Measurements from ENCODE around the gene CASP10. TPM values are rescaled to one million over a fixed set of nuclear protein-coding genes. Genes with fewer than 3 reads are reported as not detected.

The CASP10 gene
- total and polyA plus RNA-seq, 2 of the 8 experiments (the other 6 are each of a cell fraction or from before 2014, with no cell fraction given), result 2.3 to 4.0 TPM

GRCh38 chr2:201255408-201256033 is 72.6 kb downstream of the CASP10 start (continued):
- TF ChIP-seq, protein P1, sequence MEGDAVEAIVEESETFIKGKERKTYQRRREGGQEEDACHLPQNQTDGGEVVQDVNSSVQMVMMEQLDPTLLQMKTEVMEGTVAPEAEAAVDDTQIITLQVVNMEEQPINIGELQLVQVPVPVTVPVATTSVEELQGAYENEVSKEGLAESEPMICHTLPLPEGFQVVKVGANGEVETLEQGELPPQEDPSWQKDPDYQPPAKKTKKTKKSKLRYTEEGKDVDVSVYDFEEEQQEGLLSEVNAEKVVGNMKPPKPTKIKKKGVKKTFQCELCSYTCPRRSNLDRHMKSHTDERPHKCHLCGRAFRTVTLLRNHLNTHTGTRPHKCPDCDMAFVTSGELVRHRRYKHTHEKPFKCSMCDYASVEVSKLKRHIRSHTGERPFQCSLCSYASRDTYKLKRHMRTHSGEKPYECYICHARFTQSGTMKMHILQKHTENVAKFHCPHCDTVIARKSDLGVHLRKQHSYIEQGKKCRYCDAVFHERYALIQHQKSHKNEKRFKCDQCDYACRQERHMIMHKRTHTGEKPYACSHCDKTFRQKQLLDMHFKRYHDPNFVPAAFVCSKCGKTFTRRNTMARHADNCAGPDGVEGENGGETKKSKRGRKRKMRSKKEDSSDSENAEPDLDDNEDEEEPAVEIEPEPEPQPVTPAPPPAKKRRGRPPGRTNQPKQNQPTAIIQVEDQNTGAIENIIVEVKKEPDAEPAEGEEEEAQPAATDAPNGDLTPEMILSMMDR (IDR thresholded peaks at IDR 0.05; ENCODE audit: control extremely low read depth in 1 of 3, insufficient read depth in 1 of 3, low read depth in 1 of 3, low read length in 3 of 3), result no peak
- TF ChIP-seq TAF7 (optimal IDR thresholded peaks at IDR 0.05; ENCODE audit: borderline replicate concordance, low read depth, low read length), result no peak
- TF ChIP-seq ASH2L (IDR thresholded peaks at IDR 0.05; ENCODE audit: low read length), result no peak
- TF ChIP-seq TCF12 (IDR thresholded peaks at IDR 0.05; ENCODE audit: low read depth, low read length), result no peak
- no peak for TF ChIP-seq RXRA (IDR thresholded peaks at IDR 0.05; ENCODE audit: insufficient read depth, low read depth, low read length)
- no peak for TF ChIP-seq YY1 (IDR thresholded peaks at IDR 0.05; ENCODE audit: low read depth, low read length)
- TF ChIP-seq CTBP2 (IDR thresholded peaks at IDR 0.05; ENCODE audit: borderline replicate concordance, insufficient read depth, insufficient read length, low read length), result no peak

All from H1 (cell line).